ENCODE measurements around the gene MVD. TPM values are rescaled to one million over a fixed set of nuclear protein-coding genes. Genes with fewer than 3 reads are reported as not detected.

Gene MVD
- total and polyA plus RNA-seq, 10 of the 15 experiments (the other 5 are each of a cell fraction or from before 2014, with no cell fraction given), result 5.0 to 147 (median 65.0) TPM

DNA sequence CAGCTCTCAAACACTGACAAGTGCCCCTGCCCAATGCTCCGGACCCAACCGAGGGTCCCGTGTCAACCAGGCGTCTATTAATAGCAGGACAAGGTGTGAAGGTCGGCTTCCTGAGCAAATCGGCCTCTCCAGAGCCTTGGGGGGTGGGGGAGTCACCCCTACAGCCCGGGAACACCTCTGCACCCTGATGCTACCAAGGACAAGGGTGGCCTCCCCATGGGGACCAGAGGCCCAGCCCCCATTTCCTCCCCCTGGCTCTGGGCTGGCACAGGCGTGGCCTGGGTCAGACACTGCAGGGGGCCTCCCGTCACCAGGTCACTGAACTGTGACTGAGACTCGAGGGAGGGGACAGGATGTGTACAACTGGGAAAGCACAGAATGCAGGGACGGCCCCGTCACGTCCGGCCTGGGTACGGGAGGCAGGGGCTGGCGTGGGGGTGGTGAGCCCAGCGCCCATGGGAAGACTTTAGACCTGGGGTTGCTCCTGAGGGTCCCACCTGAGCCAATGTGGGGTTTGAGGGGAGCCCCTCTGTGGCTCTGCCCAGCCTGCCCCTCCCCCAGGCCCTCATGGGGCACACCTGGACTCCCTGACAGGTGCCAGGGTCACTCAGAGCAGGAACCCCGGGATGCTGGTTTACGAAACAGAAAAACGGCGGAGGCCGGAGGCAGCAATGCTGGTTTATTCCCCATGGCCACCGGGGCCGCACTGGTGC lies 11.5 kb downstream of the MVD start (continued):
- TF ChIP-seq, protein P1, sequence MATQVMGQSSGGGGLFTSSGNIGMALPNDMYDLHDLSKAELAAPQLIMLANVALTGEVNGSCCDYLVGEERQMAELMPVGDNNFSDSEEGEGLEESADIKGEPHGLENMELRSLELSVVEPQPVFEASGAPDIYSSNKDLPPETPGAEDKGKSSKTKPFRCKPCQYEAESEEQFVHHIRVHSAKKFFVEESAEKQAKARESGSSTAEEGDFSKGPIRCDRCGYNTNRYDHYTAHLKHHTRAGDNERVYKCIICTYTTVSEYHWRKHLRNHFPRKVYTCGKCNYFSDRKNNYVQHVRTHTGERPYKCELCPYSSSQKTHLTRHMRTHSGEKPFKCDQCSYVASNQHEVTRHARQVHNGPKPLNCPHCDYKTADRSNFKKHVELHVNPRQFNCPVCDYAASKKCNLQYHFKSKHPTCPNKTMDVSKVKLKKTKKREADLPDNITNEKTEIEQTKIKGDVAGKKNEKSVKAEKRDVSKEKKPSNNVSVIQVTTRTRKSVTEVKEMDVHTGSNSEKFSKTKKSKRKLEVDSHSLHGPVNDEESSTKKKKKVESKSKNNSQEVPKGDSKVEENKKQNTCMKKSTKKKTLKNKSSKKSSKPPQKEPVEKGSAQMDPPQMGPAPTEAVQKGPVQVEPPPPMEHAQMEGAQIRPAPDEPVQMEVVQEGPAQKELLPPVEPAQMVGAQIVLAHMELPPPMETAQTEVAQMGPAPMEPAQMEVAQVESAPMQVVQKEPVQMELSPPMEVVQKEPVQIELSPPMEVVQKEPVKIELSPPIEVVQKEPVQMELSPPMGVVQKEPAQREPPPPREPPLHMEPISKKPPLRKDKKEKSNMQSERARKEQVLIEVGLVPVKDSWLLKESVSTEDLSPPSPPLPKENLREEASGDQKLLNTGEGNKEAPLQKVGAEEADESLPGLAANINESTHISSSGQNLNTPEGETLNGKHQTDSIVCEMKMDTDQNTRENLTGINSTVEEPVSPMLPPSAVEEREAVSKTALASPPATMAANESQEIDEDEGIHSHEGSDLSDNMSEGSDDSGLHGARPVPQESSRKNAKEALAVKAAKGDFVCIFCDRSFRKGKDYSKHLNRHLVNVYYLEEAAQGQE (IDR thresholded peaks at IDR 0.05; ENCODE audit: low read depth, low read length), result peak; percentile 28; the same call in 1 of the 2 replicates
- TF ChIP-seq ATF7 (IDR thresholded peaks at IDR 0.05; ENCODE audit: low read depth) (peak; percentile 71; the same call in 1 of the 2 replicates), MTA2 (IDR thresholded peaks at IDR 0.05; ENCODE audit: low read depth) (peak; percentile 72), POLR2A (IDR thresholded peaks at IDR 0.05; ENCODE audit: low read depth, low read length) (peak; percentile 76), TCF3 (IDR thresholded peaks at IDR 0.05; ENCODE audit: borderline replicate concordance, insufficient read depth, low read depth, low read length) (peak; percentile 66)
- TF ChIP-seq, protein P2, sequence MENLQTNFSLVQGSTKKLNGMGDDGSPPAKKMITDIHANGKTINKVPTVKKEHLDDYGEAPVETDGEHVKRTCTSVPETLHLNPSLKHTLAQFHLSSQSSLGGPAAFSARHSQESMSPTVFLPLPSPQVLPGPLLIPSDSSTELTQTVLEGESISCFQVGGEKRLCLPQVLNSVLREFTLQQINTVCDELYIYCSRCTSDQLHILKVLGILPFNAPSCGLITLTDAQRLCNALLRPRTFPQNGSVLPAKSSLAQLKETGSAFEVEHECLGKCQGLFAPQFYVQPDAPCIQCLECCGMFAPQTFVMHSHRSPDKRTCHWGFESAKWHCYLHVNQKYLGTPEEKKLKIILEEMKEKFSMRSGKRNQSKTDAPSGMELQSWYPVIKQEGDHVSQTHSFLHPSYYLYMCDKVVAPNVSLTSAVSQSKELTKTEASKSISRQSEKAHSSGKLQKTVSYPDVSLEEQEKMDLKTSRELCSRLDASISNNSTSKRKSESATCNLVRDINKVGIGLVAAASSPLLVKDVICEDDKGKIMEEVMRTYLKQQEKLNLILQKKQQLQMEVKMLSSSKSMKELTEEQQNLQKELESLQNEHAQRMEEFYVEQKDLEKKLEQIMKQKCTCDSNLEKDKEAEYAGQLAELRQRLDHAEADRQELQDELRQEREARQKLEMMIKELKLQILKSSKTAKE (IDR thresholded peaks at IDR 0.05; ENCODE audit: low read depth, poor library complexity, severe bottlenecking), result peak; percentile 76

All from GM12878 (cell line).